Endodermal cell (in vitro differentiated cells): Measurements from ENCODE around the gene QRICH1. TPM values are rescaled to one million over a fixed set of nuclear protein-coding genes. Genes with fewer than 3 reads are reported as not detected.

Source experiments
- DNase-seq: peaks from one replicate; pipeline ENCODE4 v3.0.0-alpha.2; 2017
- H3K27ac ChIP-seq: 2 replicates; pipeline ENCODE4 v1.5.1; 2013; ENCODE audit warnings: mild to moderate bottlenecking, low read depth, low read length, moderate library complexity
- H3K27me3 ChIP-seq: 2 replicates; pipeline ENCODE4 v1.6.1; 2013; ENCODE audit warnings: mild to moderate bottlenecking, low read length, moderate library complexity; ENCODE audit not compliant: insufficient read depth, control insufficient read depth, poor library complexity, severe bottlenecking
- H3K36me3 ChIP-seq: 2 replicates; pipeline ENCODE4 v1.7.0; 2013; ENCODE audit warnings: mild to moderate bottlenecking, low read length, moderate library complexity; ENCODE audit not compliant: control insufficient read depth, insufficient read depth
- H3K4me1 ChIP-seq: one replicate; pipeline ENCODE4 v1.7.0; 2013; ENCODE audit warnings: low read length; ENCODE audit not compliant: control insufficient read depth, insufficient read depth
- H3K4me3 ChIP-seq: 2 replicates; pipeline ENCODE4 v1.5.1; 2013; ENCODE audit warnings: mild to moderate bottlenecking, low read length, moderate library complexity
- H3K9ac ChIP-seq: 2 replicates; pipeline ENCODE4 v1.6.1; 2013; ENCODE audit warnings: mild to moderate bottlenecking, low read length, moderate library complexity; ENCODE audit not compliant: poor library complexity, severe bottlenecking; ENCODE audit errors: extremely low read depth
- H3K9me3 ChIP-seq: 2 replicates; pipeline ENCODE4 v1.6.1; 2013; ENCODE audit warnings: mild to moderate bottlenecking, low read length, moderate library complexity; ENCODE audit not compliant: control insufficient read depth
- H3K27ac Mint-ChIP-seq: 2 replicates; pipeline ENCODE4 v1.8.0; 2020; ENCODE audit warnings: mixed read lengths
- H3K27me3 Mint-ChIP-seq: 2 replicates; pipeline ENCODE4 v1.8.0; 2021; ENCODE audit warnings: mild to moderate bottlenecking, mixed read lengths; ENCODE audit not compliant: insufficient read depth
- H3K36me3 Mint-ChIP-seq: 2 replicates; pipeline ENCODE4 v1.8.0; 2020; ENCODE audit warnings: low read depth, mixed read lengths
- H3K4me1 Mint-ChIP-seq: 2 replicates; pipeline ENCODE4 v1.8.0; 2020; ENCODE audit warnings: mixed read lengths
- H3K4me3 Mint-ChIP-seq: 2 replicates; pipeline ENCODE4 v1.8.0; 2020; ENCODE audit warnings: mild to moderate bottlenecking, moderate library complexity, mixed read lengths
- H3K9me3 Mint-ChIP-seq: 2 replicates; pipeline ENCODE4 v1.8.0; 2020; ENCODE audit warnings: mild to moderate bottlenecking, mixed read lengths
- WGBS, 2 experiments: methylation state at CpG; one replicate each; pipeline versions ENCODE4 v1.1.5 to v1.1.7; 2013; ENCODE audit warnings: missing lambda C conversion rate in 2 of 2, mixed read lengths in 1 of 2; ENCODE audit not compliant: insufficient coverage in 1 of 2, insufficient read length in 1 of 2; 5-methylcytosine and 5-hydroxymethylcytosine counted together
- total RNA-seq, 2 donors: library from RNA; stranded (reverse); fragmentation: NEBNext Ultra II Directional in 1 of 2; extraction: Animal tissue kit (Norgen Biotek cat#: 25700) in 1 of 2; gene quantifications; 2 replicates in 1 of 2; 3 replicates in 1 of 2; pipeline ENCODE4 v1.2.1, GENCODE V29; 2021
- TF ChIP-seq, protein P1 (sequence below): fragments of 200-600 bp; sonication (generic); conservative IDR thresholded peaks from 2 replicates; pipeline ENCODE4 v1.5.0; 2021; ENCODE audit warnings: antibody characterized with exemption, mild to moderate bottlenecking

Gene QRICH1
- total RNA-seq, 2 donors from 2014 or later, result 127 to 155 TPM

DNA sequence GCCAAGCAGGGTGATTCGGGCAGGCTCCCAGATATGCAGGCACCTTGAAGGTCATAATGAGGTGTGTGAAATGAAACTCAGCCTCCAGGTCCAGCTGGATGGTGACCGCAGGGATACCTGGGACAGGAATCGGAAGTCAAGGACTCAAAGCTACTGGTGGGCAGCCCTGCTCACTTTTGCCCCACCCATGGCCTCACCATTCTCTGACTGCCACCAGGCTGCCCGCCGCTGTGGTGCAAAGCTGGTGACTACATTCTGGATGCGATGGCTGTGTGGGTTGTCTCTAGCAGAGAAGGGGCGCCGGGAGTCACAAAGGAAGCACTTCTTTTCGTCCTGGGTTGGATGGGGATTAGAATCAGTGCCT lies 38.2 kb upstream of the QRICH1 start:
- H3K27ac ChIP-seq, result peak overlapping the region; percentile 42
- WGBS, 2 experiments, result 69 to 96% methylated on average over 4 to 9 of the region's 9 CpGs

DNA sequence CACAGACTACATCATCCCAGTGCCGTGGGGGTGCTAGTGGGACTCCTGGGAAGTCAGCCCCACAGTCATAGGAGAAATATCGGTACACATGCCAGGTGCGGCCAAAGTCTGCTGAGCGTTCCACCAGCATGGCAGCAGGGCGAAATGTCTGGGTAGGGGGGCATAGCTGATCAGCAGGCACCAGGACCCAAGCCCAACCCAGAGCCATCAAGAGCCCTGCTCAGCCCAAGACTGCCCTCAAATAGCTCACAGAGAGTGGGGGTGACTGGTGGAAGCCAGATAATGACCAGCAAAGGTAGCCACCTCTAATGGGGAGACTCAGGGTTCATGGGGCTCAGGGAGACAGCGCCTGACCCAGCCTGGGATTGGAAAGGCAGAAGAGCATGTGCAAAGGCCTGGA lies 37.7 kb upstream of the QRICH1 start:
- H3K36me3 ChIP-seq, result peaks cover 7% of the 10 kb centered on the region
- H3K27me3 ChIP-seq, result no peaks in the 10 kb centered on the region
- 98 to 100% methylated on average over 4 to 6 of the region's 6 CpGs for WGBS, 2 experiments
- Mint-ChIP-seq H3K27me3 (no peaks in the 10 kb centered on the region), H3K9me3 (no peaks in the 10 kb centered on the region), H3K4me1 (no peaks in the 10 kb centered on the region), H3K4me3 (peak overlapping the region; percentile 78), H3K36me3 (peaks cover 3% of the 10 kb centered on the region), H3K27ac (no peak overlapping the region)
- no peaks in the 10 kb centered on the region for H3K9me3 ChIP-seq
- no peak overlapping the region for H3K9ac ChIP-seq
- no peak overlapping the region for H3K27ac ChIP-seq
- DNase-seq, result no peak
- peaks cover 5% of the 10 kb centered on the region for H3K4me1 ChIP-seq
- H3K4me3 ChIP-seq, result peak overlapping the region; percentile 91
- TF ChIP-seq, protein P1, sequence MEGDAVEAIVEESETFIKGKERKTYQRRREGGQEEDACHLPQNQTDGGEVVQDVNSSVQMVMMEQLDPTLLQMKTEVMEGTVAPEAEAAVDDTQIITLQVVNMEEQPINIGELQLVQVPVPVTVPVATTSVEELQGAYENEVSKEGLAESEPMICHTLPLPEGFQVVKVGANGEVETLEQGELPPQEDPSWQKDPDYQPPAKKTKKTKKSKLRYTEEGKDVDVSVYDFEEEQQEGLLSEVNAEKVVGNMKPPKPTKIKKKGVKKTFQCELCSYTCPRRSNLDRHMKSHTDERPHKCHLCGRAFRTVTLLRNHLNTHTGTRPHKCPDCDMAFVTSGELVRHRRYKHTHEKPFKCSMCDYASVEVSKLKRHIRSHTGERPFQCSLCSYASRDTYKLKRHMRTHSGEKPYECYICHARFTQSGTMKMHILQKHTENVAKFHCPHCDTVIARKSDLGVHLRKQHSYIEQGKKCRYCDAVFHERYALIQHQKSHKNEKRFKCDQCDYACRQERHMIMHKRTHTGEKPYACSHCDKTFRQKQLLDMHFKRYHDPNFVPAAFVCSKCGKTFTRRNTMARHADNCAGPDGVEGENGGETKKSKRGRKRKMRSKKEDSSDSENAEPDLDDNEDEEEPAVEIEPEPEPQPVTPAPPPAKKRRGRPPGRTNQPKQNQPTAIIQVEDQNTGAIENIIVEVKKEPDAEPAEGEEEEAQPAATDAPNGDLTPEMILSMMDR, result no peak

More for the DNA sequence above, 38.2 kb upstream of the QRICH1 start:
- peak overlapping the region; percentile 91 for H3K4me3 ChIP-seq
- H3K36me3 ChIP-seq, result peaks cover 7% of the 10 kb centered on the region
- no peaks in the 10 kb centered on the region for H3K4me1 Mint-ChIP-seq
- peak overlapping the region; percentile 78 for H3K4me3 Mint-ChIP-seq
- H3K9me3 Mint-ChIP-seq, result no peaks in the 10 kb centered on the region
- no peaks in the 10 kb centered on the region for H3K27me3 ChIP-seq
- DNase-seq, result no peak
- no peaks in the 10 kb centered on the region for H3K9me3 ChIP-seq
- TF ChIP-seq, protein P1, result no peak
- H3K36me3 Mint-ChIP-seq, result peaks cover 3% of the 10 kb centered on the region
- H3K4me1 ChIP-seq, result peaks cover 5% of the 10 kb centered on the region
- H3K27ac Mint-ChIP-seq, result no peak overlapping the region
- peak overlapping the region; percentile 50 for H3K9ac ChIP-seq
- no peaks in the 10 kb centered on the region for H3K27me3 Mint-ChIP-seq

DNA sequence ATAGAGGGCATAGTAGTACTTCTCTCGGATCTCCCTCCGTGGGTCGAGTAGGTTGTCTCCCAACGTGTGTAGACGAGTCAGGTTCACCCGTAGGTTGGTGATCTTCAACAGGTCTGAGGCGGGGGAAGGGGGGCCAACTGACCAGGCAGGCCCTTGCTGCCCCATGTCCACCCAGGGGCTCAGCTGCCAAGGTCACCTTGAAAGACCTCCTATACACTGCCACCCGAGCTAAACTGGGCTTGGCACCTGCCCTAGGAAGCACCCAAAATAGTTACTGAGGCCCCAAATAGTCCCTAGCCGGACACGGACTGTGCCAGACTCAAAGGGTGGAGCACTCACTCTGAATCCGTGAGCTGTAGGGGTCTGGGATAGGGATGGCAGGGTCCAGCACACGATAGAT lies 37.2 kb upstream of the QRICH1 start:
- Mint-ChIP-seq H3K36me3 (peaks cover 3% of the 10 kb centered on the region), H3K4me3 (peak overlapping the region; percentile 78), H3K9me3 (no peaks in the 10 kb centered on the region), H3K4me1 (no peaks in the 10 kb centered on the region), H3K27ac (no peak overlapping the region), H3K27me3 (no peaks in the 10 kb centered on the region)
- no peak for DNase-seq
- Histone ChIP-seq H3K4me1 (peaks cover 5% of the 10 kb centered on the region), H3K9ac (no peak overlapping the region), H3K27me3 (no peaks in the 10 kb centered on the region), H3K27ac (no peak overlapping the region), H3K9me3 (no peaks in the 10 kb centered on the region), H3K4me3 (no peak overlapping the region), H3K36me3 (peaks cover 7% of the 10 kb centered on the region)
- TF ChIP-seq, protein P1, result no peak
- 92 to 93% methylated on average over 8 to 12 of the region's 12 CpGs for WGBS, 2 experiments
